Esophagus muscularis mucosa (tissue), 4 donors: ENCODE measurements around the gene TOM1L2.

Experiments
- EP300 ChIP-seq: sonication (generic); formaldehyde crosslinking; IDR thresholded peaks from one replicate; pipeline ENCODE4 v1.6.1; 2017; ENCODE audit warnings: antibody characterized with exemption
- POLR2A ChIP-seq: fragments of 450-650 bp; IDR thresholded peaks from one replicate; pipeline ENCODE4 v1.6.1; 2017; ENCODE audit warnings: antibody characterized with exemption, moderate library complexity, mild to moderate bottlenecking, low read depth
- POLR2AphosphoS5 ChIP-seq, 2 donors: sonication (generic); formaldehyde crosslinking; IDR thresholded peaks; one replicate each; pipeline ENCODE4 v1.6.1; 2017; ENCODE audit warnings: antibody characterized with exemption in 2 of 2
- TF ChIP-seq, protein P1 (sequence below), 3 experiments: fragments of 200-600 bp in 2 of 3; fragments of 450-650 bp in 1 of 3; sonication (generic) in 2 of 3; IDR thresholded peaks; one replicate each; pipeline ENCODE4 v1.5.1; 2017 to 2019; ENCODE audit warnings: antibody characterized with exemption in 3 of 3, mild to moderate bottlenecking in 2 of 3, moderate library complexity in 1 of 3

DNA sequence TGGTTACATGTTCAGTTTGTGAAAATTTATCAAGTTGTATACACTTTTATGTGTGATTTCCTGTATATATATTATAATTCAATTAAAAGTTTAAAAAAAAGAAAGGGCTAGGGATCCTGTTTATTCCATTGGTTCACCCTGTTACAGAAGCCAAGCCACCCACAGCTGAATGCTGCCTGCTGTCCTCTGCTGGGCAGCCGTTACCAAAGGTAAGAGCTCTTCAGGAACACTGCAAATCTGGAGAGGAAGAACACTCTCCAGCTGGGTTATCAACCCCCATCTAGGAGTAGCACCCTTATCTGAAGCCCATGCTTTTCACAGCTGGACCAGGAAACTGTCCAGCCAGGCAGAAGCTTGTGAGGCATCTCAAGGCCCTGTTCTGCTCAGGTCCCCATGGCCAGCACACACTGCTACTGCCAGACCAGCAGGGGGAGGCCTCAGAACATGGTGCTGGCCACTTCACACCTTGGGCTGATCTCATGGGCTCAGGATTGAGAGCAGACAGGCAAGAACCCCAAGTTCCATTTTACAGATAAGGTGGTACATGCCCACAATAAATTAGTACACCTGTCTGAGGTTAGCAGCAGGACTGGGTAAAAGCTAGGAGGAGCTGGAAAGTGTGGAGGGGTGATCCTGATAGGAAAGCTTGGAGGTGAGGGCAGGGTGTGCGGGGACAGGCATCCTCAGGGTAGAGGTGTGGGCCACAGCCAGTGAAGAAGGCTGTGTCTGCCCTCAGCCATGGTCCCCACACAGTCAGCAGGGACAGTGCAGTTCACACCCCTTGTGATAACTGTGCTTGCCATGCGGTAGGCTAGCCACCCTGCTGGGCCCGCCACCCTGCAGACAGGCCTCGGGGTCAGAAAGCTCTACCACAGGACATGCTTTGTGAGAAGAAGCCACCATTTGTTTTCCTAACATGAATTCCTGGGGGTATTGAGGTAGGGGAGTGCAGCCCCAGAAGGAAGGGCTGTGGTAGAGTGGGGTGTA, 81.1 kb downstream of the TOM1L2 start:
- TF ChIP-seq, protein P1, sequence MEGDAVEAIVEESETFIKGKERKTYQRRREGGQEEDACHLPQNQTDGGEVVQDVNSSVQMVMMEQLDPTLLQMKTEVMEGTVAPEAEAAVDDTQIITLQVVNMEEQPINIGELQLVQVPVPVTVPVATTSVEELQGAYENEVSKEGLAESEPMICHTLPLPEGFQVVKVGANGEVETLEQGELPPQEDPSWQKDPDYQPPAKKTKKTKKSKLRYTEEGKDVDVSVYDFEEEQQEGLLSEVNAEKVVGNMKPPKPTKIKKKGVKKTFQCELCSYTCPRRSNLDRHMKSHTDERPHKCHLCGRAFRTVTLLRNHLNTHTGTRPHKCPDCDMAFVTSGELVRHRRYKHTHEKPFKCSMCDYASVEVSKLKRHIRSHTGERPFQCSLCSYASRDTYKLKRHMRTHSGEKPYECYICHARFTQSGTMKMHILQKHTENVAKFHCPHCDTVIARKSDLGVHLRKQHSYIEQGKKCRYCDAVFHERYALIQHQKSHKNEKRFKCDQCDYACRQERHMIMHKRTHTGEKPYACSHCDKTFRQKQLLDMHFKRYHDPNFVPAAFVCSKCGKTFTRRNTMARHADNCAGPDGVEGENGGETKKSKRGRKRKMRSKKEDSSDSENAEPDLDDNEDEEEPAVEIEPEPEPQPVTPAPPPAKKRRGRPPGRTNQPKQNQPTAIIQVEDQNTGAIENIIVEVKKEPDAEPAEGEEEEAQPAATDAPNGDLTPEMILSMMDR (IDR thresholded peaks at IDR 0.05): peak; percentile 39 to 60 (median 50)
- TF ChIP-seq POLR2A: no peak
- no peak for TF ChIP-seq POLR2AphosphoS5 (IDR thresholded peaks at IDR 0.05)
- no peak for TF ChIP-seq EP300
